NCI-H82 (cell line): ENCODE measurements around the gene CAPN15.

ENCODE experiments used
- DNase-seq: peaks from one replicate; lab custom pipeline; 2025; lab: John Stamatoyannopoulos, UW

Gene CAPN15

DNA sequence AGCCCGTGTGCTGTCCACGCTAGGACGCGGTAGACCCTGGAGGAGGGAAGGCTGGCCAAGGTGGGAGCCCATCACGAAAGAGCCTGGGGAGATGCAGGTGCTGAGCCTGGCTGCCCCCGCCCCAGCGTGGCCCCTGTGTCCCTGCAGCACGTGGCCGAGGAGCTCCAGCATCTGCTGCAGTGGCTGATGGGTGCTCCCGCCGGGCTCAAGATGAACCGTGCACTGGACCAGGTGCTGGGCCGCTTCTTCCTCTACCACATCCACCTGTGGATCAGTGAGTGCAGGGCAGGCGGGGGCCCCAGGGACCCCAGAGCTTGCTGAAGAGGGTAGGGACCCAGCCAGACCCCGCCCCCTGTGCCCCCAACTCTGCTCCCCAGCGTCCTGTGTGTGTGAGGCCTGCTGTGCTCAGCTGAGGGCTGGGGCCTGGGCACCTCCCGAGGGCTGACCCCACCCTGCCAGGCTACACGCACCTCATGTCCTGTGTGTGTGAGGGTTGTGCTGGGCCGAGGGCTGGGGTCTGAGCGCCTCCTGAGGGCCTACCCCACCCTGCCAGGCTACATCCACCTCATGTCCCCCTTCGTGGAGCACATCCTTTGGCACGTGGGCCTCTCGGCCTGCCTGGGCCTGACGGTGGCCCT lies 50.8 kb downstream of the CAPN15 start:
- no peak for DNase-seq

- peak; percentile 92 for DNase-seq
These were observed 51.4 kb downstream of the CAPN15 start for GRCh38 chr16:578870-579405.

DNA sequence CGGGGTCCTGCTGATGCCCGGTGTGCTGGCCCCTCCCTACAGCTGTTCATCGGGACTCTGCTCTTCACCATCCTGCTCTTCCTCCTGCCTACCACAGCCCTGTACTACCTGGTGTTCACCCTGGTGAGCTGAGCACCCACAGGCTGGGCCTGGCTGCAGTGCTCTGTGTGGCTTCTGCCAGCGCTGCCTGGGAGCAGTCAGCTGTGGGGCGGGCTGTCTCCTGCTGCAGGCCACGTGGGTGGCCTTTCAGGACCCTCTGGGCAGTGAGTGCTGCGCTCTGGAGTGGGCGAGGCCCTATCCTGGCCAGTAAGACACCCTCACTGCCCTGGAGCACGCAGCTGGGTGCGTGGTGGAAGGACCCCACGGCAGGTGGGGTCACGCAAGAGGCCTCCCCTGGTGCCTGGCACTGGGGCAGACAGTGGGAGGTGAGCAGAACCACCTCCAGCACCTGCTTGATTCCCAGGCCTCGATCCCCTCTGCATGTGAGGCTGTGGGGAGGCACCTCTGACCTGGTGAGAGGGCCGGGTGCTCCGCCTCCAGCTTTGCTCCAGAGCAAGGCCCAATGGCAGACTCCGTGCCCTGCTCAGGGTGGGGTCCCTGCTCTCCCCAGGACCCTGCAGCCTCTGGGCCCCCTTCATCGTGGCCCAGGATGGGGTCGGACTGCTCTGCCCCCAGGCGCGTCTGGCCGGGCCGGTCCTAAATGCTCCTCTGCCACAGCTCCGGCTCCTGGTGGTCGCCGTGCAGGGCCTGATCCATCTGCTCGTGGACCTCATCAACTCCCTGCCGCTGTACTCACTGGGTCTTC lies 52.8 kb downstream of the CAPN15 start:
- DNase-seq, result no peak

- DNase-seq, result no peak
These were observed 53.5 kb downstream of the CAPN15 start for GRCh38 chr16:580946-581498.

- DNase-seq, result no peak
These were observed 54.7 kb downstream of the CAPN15 start for GRCh38 chr16:582218-582613.

DNA sequence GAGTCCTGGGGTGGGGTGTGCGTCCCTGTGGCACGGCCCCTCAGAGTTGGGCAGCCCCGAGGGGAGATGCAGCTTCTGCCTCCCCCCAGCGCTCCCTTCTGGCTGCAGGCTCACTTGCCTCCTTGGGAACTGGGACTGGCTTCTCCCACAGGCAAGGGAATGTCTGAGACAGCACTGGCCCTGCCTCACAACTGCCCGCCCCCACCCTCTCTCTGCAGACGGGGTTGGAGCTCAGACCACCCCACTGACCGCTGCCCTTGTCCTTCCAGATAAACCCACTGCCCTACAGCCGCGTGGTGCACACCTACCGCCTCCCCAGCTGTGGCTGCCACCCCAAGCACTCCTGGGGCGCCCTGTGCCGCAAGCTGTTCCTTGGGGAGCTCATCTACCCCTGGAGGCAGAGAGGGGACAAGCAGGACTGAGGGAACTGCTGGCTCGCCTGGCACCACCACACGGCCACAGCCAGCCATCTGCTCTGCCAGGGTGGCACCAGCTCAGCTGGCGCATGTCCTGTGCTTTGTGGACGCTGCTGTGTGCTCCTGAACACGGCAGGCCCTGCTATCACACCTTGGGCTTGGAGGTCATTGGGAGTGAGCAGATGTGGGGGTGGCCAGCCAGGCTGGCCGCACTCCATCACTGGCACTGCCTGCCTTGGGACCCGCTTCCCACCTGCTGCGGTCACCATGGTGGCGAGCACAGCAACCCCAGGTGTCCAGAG lies 55.3 kb downstream of the CAPN15 start:
- no peak for DNase-seq

GRCh38 chr16:583470-583814 lies 55.9 kb downstream of the CAPN15 start:
- DNase-seq, result peak; percentile 44

- DNase-seq, result peak; percentile 49
These were observed 56.5 kb downstream of the CAPN15 start for GRCh38 chr16:583815-584591.

DNA sequence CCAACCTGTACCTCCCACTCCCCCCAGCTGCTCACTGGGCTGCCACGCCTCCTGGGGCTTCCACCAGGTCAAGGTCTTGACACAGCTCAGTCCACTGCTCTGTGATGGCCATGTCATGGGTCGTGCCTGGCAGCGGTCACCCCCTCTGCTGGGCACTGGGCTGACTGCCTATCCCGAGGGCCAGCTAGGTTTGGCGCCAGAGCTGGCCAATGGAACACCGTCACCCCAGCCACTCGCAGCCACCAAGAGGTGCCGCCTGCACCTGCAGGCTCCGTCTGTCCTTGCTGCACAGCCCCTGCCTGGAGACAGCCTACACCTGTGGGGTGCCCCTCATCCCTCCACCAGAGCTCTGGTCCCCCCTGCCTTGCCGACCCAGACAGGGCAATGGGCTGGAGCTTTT lies 57.8 kb downstream of the CAPN15 start:
- DNase-seq, result peak; percentile 39

DNA sequence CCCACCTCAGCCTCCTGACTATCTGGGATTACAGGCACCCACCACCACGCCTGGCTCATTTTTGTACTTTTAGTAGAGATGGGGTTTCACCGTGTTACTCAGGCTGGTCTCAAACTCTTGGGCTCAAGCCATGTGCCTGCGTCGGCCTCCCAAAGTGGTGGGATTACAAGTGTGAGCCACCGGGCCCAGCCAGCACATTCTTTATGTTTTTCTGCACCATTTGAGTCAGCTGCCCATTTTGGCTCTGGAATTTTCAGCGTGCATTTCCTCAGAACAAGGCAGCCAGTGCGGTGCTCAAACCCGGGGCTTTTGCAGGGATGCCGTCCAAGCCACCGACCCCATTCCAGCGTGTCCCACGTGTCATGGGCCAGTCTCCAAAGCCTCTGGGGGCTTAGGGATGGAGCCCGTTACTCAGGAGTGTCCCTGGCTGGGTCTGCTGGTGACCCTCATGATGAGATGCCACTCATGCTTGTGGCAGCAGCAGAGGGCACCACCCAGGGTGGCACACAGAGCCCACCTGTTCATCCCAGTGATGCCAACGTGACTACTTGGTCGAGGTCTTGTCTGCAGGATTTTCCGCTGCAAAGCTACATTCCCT lies 58.6 kb downstream of the CAPN15 start:
- DNase-seq, result peak; percentile 25

DNA sequence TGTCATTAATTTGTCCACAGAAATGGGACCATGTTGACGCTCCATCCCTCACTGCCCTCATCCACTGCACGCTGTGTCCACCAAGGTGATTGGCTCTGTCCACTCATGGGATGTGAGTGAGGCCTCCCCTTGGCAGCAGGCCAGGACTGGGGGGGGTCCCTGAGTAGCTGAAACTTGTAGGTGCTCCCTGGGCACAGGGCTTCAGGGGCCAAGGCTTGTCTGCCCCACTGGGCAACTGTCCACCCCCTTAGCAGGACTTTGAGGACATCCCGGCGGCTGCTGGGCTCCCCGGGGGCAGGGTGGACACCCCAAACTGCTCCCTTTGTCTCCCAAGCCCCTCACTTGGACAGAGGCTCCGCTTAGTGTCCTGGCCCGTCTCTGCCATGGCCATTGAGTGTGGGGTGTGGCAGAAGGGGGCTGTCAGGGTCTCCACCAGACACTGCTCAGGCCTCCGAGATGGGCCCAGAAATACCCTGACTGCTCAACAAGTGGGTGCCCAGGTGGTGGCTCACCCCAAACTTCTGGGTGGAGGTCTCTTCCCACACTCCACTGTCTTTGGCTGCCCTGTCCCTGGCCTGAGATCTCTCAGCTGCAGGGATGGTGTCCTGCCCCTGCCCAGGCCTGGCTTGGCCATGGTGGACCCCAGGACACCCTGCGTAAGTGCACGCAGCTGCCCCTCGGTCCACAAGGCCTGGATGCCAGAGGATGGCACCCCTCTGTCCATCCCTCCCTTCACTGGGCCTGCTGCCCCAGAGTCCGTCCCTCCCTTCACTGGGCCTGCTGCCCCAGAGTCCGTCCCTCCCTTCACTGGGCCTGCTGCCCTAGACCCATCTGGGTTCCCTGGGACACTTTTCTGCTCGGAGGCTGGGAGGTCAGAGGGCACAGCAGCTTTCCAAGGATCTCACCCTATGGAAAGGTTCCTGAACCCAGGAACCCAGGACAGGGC lies 59.4 kb downstream of the CAPN15 start:
- DNase-seq, result no peak

DNA sequence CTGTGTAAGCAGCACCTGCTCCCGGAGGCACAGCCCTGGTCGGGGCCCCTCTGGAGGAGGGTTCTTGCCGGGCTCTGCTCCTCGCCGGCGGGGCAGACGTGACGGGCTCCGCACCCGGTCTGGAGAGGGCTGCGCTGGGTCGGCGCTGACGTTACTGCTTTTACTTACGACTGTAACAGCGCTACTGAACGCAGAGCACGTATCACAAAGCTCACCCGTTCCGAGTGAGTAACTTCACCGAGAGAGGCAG lies 61.1 kb downstream of the CAPN15 start:
- peak; percentile 65 for DNase-seq

GRCh38 chr16:588889-589657 lies 61.6 kb downstream of the CAPN15 start:
- DNase-seq, result peak; percentile 96

DNA sequence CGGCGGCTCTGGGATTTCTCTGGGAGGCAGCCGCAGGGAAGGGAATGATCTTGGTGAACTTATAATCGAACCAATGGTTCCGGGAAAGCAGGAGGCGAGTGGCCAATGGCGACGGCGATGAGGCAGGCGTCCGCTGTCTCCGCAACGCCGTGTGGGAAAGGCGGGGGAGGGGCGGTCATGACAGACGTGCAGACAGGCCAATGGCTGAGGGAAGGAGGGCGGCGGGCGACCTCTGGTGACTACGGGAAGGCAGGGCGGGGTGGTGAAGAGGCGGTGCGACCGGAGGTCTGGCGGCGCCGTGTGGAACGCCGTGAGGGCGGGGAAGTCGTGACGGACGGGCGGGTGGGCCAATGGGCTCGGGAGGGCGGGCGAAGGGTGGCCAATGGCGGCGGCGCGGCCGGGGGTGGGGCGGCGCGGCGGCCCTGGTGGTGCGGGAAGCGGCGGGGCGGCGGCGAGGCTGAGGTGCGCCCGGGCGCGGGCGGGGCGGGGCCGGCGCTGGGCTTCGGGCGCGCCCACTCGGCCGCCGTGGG lies 62.2 kb downstream of the CAPN15 start, which contains the start of gene RAB40C:
Gene RAB40C (plus strand): TSS at position 409 of the 530 bp plus-strand sequence. CDS start 226 bp downstream, outside the sequence.
- DNase-seq, result peak; percentile 99

- DNase-seq, result no peak
These were observed 62.8 kb downstream of the CAPN15 start for GRCh38 chr16:590188-590814.

GRCh38 chr16:590815-591200 lies 63.3 kb downstream of the CAPN15 start:
- DNase-seq, result no peak

DNA sequence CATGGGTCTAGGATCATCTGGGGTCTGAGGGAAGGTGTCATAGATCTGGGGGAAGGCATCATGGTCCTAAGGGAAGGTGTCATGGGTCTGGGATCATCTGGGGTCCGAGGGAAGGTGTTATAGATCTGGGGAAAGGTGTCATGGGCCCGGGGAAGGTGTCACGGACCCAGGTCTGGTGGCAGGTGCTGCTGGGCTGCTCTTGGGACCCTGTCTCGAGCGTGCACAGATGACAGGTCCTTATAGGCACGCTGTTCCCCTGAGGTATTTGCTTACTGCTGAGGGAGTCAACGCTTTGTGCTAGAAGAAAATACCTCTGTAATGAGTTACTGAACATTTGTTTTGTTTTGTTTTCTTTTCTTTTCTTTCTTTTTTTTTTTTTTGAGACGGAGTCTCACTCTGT lies 63.7 kb downstream of the CAPN15 start:
- no peak for DNase-seq

DNA sequence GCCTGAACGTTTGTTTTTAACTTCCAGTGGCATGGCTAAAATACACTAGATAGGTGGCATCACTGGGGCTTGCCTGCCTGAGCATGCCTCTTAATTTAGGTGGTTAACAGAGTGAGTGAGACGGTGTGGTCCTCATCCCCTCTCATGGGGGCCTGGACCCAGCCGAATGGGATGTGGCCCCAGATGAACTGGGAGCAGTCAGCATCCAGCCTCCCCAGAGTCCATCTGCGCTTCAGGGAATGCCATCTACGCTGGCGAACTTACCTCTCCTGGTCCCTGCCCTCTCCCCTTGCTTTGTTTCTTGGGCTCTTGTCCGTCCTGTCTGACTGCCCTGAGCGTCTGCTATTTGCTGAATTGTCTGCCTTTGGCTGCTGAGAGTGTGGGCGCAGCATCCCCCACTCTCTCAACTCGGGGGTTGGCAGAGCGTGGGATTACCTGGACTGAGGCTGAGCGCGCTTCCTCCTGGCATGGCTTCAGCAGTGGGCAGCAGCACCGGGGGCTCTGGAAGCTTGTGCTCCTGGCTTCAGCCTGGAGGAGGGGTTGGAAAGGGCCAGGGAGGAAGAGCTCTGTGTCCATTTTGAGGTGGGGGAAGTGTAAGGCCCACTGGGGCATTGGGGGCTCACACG lies 64.5 kb downstream of the CAPN15 start:
- no peak for DNase-seq
